SJCRH30 (cell line): ENCODE data around the gene FAM227B. TPM values are rescaled to one million over a fixed set of nuclear protein-coding genes. Genes with fewer than 3 reads are reported as not detected.
"Not testable (repeated sequence)": the region's sequence is repeated elsewhere in the genome, so short reads cannot be mapped to it uniquely, and the experiment has no call there.

ENCODE experiments used
- DNase-seq, 2 experiments: peaks; one replicate each; pipeline ENCODE4 v3.0.0-alpha.2; 2015 to 2020
- H3K27ac ChIP-seq: fragments of 250-450 bp; sonication (Bioruptor Pico); 2 replicates; pipeline ENCODE4 v1.5.1; 2020; ENCODE audit warnings: mild to moderate bottlenecking, moderate library complexity
- H3K27me3 ChIP-seq: fragments of 250-450 bp; sonication (Bioruptor Pico); 2 replicates; pipeline ENCODE4 v1.5.1; 2020; ENCODE audit warnings: mild to moderate bottlenecking, moderate library complexity
- H3K36me3 ChIP-seq: fragments of 250-450 bp; sonication (Bioruptor Pico); 2 replicates; pipeline ENCODE4 v1.5.1; 2020; ENCODE audit warnings: mild to moderate bottlenecking, moderate library complexity
- H3K4me1 ChIP-seq: fragments of 250-450 bp; sonication (Bioruptor Pico); 2 replicates; pipeline ENCODE4 v1.5.1; 2020; ENCODE audit warnings: mild to moderate bottlenecking, moderate library complexity
- H3K4me3 ChIP-seq: fragments of 250-450 bp; sonication (Bioruptor Pico); 2 replicates; pipeline ENCODE4 v1.5.1; 2020; ENCODE audit warnings: mild to moderate bottlenecking, moderate library complexity
- H3K9me3 ChIP-seq: fragments of 250-450 bp; sonication (Bioruptor Pico); replicated peaks from 2 replicates; pipeline ENCODE4 v1.5.1; 2020; ENCODE audit warnings: mild to moderate bottlenecking, moderate library complexity
- total RNA-seq: library from RNA; depleted of rRNA; stranded (reverse); fragments of >200 nt; shearing (Covaris generic); gene quantifications from 2 replicates; pipeline ENCODE4 v1.2.3, GENCODE V29; 2014

Gene FAM227B
- total RNA-seq, 1 experiment from 2014 or later = 9.7 TPM

DNA sequence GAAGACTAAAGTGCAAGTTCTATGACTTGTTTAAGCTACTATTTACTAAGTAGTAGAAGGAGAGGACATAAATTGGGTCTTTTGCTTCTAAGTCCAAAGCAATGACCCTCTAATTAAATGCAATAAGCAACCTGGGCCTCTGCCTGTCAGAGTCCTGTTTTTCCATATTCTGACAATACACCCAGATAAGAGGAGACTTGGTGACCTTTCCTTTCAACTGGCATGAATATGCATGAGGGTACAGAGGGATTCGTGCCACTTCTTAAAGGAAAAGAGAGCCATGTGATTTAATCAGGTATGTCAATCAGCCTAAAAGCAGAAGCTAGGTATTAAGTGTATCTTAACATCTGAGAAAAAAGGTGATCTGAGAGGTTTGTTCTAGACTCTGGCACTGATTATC lies 248.3 kb downstream of the FAM227B start:
- no peaks in the 10 kb centered on the region for H3K27me3 ChIP-seq
- no peak overlapping the region for H3K27ac ChIP-seq
- no peaks in the 10 kb centered on the region for H3K36me3 ChIP-seq
- H3K4me3 ChIP-seq = no peak overlapping the region
- no peaks in the 10 kb centered on the region for H3K9me3 ChIP-seq
- no peak for DNase-seq
- no peaks in the 10 kb centered on the region for H3K4me1 ChIP-seq

DNA sequence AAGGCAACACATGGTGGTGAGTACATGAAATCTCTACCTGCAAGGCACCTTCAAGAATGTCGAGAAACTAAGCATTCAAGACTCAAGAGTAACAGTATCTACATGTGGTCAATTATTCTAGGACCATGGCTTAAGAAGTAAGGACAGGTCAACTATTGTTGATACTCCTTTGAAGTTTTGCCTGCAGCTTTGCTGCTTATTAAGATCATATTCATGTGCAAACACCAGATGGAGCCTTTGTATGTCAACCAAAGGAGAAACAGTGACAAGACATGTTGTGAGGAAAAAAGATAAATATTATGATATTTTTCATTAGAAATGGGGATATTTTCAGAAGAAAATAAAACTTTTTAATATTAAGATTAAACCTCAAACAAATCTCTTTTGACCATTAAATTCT lies 249.8 kb downstream of the FAM227B start:
- no peaks in the 10 kb centered on the region for H3K36me3 ChIP-seq
- DNase-seq = peak in 1 of 2 experiments; percentile 10
- no peaks in the 10 kb centered on the region for H3K9me3 ChIP-seq
- no peaks in the 10 kb centered on the region for H3K27me3 ChIP-seq
- H3K4me3 ChIP-seq = no peak overlapping the region
- no peak overlapping the region for H3K27ac ChIP-seq
- no peaks in the 10 kb centered on the region for H3K4me1 ChIP-seq

DNA sequence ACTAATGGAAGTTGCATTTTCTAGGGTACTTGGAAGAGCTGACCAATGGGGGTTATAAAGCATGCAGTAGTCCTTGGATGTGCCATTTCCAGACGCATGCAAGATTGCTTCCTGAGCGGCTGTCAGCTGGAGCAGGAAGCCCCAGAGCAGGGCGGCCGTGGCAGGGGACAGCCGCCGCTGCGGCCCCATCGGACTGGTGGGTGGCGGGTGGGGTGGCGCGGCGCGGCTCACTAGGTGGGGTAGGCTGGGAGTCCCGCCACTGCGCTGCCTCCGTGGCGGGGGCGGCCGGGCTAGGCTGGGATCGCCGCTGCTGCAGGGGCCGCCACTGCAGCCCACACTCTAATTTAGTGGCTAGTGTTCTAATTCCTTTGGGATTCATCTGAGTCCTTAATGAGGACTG lies 254.1 kb downstream of the FAM227B start:
- DNase-seq = no peak
- Histone ChIP-seq H3K4me1 (no peaks in the 10 kb centered on the region), H3K36me3 (no peaks in the 10 kb centered on the region), H3K4me3 (no peak overlapping the region), H3K27me3 (no peaks in the 10 kb centered on the region), H3K27ac (no peak overlapping the region), H3K9me3 (no peaks in the 10 kb centered on the region)

DNA sequence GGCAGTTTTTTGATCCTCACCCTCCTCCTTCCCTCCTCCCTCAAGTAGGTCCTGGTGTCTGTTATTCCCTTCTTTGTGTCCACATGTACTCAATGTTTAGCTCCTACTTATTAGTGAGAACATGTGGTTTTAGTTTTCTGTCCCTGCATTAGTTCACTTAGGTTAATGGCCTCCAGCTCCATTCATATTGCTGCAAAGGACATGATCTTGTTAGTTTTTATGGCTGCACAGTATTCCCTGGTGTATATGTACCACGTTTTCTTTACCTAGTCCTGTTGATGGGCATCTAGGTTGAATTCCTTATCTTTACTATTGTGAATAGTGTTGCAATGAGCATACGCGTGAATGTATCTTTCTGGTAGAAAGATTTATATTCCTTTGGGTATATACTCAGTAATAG lies 259.2 kb downstream of the FAM227B start:
- no peak for DNase-seq
- Histone ChIP-seq H3K36me3 (no peaks in the 10 kb centered on the region), H3K27me3 (no peaks in the 10 kb centered on the region), H3K4me1 (no peaks in the 10 kb centered on the region), H3K9me3 (no peaks in the 10 kb centered on the region), H3K27ac (no peak overlapping the region), H3K4me3 (no peak overlapping the region)

DNA sequence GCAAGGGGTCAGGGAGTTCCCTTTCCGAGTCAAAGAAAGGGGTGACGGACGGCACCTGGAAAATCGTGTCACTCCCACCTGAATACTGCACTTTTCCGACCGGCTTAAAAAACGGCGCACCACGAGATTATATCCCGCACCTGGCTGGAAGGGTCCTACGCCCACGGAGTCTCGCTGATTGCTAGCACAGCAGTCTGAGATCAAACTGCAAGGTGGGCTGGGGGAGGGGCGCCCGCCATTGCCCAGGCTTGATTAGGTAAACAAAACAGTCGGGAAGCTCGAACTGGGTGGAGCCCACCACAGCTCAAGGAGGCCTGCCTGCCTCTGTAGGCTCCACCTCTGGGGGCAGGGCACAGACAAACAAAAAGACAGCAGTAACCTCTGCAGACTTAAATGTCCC lies 266.2 kb downstream of the FAM227B start:
- H3K4me1 ChIP-seq, H3K4me3 ChIP-seq, H3K27me3 ChIP-seq, H3K27ac ChIP-seq, H3K36me3 ChIP-seq, DNase-seq, H3K9me3 ChIP-seq: not testable (repeated sequence)

DNA sequence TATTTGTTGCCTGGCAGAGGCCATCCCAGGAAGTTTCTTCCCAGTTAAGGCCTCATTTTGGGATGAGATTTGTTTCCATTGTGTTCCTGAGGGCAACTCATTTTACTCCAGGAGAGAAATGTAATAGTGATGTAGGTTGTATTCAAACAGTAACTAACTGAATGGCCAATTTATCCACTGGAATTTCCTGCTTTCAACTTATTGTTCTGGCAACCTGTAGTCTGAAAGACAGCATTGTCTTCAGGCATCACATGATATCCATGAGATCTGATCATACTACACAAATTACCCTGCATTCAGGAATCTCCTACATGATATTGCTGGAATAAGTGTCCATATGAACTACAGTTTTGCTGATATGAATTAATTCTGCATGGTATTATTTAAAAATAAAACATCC lies 277.1 kb downstream of the FAM227B start:
- Histone ChIP-seq H3K4me3 (no peak overlapping the region), H3K36me3 (no peaks in the 10 kb centered on the region), H3K4me1 (no peaks in the 10 kb centered on the region), H3K27ac (no peak overlapping the region), H3K27me3 (no peaks in the 10 kb centered on the region), H3K9me3 (0 out of 2 replicates have a peak, but pooled peaks cover 6% of the 10 kb centered on the region)
- DNase-seq = no peak

DNA sequence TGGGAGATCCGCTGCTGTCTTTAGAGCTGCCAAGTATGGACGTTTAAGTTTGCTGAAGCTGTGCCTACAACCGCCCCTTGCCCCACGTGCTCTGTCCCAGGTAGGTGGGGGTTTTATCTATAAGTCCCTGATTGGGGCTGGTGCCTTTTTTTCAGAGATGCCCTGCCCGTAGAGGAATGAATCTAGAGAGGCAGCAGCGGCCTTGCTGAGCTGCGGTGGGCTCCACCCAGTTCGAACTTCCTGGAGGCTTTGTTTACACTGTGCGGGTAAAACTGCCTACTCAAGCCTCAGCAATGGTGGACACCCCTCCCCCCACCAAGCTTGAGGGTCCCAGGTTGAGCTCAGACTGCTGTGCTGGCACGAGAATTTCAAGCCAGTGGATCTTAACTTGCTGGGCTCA lies 281.0 kb downstream of the FAM227B start:
- H3K4me1 ChIP-seq = no peaks in the 10 kb centered on the region
- H3K4me3 ChIP-seq = no peak overlapping the region
- DNase-seq = no peak
- H3K36me3 ChIP-seq = no peaks in the 10 kb centered on the region
- no peaks in the 10 kb centered on the region for H3K27me3 ChIP-seq
- no peak overlapping the region for H3K27ac ChIP-seq
- peaks cover 6% of the 10 kb centered on the region; the same call in 1 of the 2 replicates for H3K9me3 ChIP-seq

DNA sequence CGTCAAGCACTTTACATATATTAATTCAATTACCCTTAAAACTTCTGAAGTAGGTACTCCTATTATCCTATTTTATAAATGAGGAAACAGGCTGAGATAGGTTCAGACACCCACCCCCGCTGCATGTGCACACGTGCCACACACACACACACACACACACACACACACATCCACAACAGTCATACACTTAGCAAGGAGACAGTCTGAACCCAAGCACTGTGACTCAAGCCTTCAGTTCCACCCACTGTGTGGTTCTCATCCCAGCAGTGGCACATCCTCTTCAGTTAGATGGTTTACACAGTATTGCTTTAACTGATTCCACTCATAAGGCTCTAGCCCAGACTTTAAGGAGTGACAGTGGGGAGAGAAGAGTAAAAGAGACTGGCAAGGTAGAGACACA lies 288.7 kb downstream of the FAM227B start:
- H3K9me3 ChIP-seq = no peaks in the 10 kb centered on the region
- no peak overlapping the region for H3K4me3 ChIP-seq
- no peak overlapping the region for H3K27ac ChIP-seq
- H3K4me1 ChIP-seq = no peaks in the 10 kb centered on the region
- DNase-seq = no peak
- H3K27me3 ChIP-seq = no peaks in the 10 kb centered on the region
- H3K36me3 ChIP-seq = no peaks in the 10 kb centered on the region

DNA sequence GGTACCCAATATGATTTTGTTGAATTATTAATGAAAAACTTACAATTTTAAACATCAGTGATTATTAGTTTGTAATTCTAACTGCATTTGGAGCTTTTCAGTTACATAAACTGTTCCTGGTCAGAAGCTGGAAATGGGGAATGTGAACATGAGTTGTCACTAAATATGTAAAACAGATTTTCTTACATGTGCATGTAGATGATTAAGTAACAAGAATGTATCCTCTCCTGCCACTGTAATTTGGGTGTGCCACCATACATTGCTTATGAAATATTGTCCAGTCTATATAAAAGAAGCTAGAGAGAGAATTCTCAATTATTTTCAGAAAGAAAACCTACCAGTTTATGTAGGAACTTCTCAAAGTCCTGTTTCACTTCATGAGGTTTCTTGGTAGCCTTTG lies 289.2 kb downstream of the FAM227B start:
- Histone ChIP-seq H3K9me3 (no peaks in the 10 kb centered on the region), H3K27me3 (no peaks in the 10 kb centered on the region), H3K4me1 (no peaks in the 10 kb centered on the region), H3K4me3 (no peak overlapping the region), H3K36me3 (no peaks in the 10 kb centered on the region), H3K27ac (no peak overlapping the region)
- DNase-seq = no peak

DNA sequence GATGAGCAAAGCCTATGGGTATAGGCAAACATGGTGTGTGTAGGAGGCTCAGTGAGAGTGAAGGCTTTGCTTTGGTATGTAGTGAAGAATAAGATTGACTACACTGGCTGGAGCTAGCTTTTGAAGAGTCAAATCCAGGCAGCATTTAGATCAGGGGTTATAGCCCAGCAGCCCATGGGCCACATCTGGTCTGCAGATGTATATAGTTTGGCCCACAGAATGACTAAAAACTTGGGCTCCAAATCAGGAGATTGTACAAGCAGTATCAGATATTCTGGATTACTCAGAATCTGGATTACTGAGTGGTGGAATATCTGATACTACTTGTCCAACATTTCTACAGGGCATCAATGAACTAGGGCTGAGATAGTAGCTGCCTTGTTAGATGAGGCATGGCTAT lies 290.5 kb downstream of the FAM227B start:
- no peak for DNase-seq
- H3K4me1 ChIP-seq = no peaks in the 10 kb centered on the region
- no peaks in the 10 kb centered on the region for H3K27me3 ChIP-seq
- no peak overlapping the region for H3K4me3 ChIP-seq
- no peaks in the 10 kb centered on the region for H3K36me3 ChIP-seq
- no peaks in the 10 kb centered on the region for H3K9me3 ChIP-seq
- H3K27ac ChIP-seq = no peak overlapping the region

DNA sequence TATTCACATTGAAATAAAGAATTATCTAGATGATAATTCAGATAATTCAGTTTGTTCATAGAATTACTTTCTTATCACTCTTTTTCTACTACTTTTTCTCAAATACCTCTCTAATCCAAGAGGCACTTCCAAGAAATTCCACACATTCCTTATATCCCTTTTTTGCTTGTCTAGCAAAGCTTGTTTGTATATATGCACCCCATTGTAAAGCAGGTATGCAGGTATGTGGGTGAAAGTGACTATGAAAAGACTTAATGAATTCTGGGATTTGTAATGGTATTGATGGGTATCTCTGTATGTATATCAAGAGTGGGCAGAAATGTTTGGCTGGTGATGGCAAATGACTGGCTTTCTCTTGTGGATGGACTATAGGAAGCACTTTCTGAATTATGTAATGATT lies 291.7 kb downstream of the FAM227B start:
- no peaks in the 10 kb centered on the region for H3K9me3 ChIP-seq
- no peak overlapping the region for H3K4me3 ChIP-seq
- no peaks in the 10 kb centered on the region for H3K27me3 ChIP-seq
- no peaks in the 10 kb centered on the region for H3K36me3 ChIP-seq
- no peak overlapping the region for H3K27ac ChIP-seq
- no peak for DNase-seq
- H3K4me1 ChIP-seq = no peaks in the 10 kb centered on the region

DNA sequence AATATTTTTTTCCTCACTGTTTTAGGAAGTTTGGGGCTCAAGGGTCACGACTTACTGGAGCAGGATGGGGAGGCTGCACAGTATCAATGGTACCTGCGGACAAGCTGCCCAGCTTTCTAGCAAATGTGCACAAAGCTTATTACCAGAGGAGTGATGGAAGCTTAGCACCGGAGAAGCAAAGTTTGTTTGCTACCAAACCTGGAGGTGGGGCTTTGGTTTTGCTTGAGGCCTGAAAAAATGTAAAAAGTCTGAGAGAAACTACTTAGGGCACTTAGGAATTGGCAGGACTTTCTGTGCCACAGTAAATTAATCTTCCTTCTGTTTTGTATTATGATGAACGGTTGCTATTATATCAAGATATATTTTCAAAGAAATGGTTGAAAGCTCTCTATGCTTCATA lies 292.7 kb downstream of the FAM227B start:
- no peak overlapping the region for H3K27ac ChIP-seq
- no peak overlapping the region for H3K4me3 ChIP-seq
- H3K9me3 ChIP-seq = no peaks in the 10 kb centered on the region
- no peaks in the 10 kb centered on the region for H3K36me3 ChIP-seq
- no peaks in the 10 kb centered on the region for H3K4me1 ChIP-seq
- no peak for DNase-seq
- no peaks in the 10 kb centered on the region for H3K27me3 ChIP-seq

DNA sequence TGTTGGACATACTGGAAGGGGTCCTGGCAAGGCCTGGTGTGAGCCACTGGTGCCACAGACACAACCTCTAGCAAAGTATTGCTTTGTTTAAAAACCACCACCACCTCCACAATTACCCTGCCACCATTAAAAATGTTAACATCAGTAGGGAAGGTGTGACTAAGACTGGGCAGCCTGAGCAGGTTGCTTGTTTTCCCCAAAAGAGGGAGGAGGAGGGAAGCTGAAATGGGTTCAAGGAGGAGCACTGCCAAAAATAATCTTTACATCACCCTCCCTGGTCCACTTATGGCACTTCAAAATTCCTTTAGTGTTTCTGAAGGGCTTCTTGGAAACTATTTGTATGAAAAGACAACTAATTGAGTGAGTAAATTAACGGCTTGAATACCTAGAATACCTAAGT lies 297.4 kb downstream of the FAM227B start:
- H3K36me3 ChIP-seq = no peaks in the 10 kb centered on the region
- H3K9me3 ChIP-seq = no peaks in the 10 kb centered on the region
- no peaks in the 10 kb centered on the region for H3K27me3 ChIP-seq
- no peaks in the 10 kb centered on the region for H3K4me1 ChIP-seq
- H3K4me3 ChIP-seq = no peak overlapping the region
- H3K27ac ChIP-seq = no peak overlapping the region
- no peak for DNase-seq

DNA sequence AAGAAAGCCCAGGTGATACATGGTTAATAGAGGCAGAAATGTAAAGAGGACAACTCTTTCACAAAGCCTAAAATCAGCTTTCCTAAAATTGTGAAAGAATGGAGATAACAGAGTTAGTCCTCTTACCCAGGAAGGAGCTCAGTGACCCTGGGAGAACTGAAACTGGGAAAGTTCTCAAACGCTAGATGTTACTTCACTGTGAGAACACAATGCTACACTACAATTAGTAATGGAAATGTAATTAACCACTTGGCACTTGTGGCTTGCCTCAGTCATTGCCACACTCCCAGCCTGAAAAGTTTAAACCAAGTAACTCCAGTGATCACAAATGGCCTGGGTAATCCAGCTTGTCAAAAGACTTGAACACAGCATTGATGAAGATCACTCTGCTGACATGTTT lies 300.3 kb downstream of the FAM227B start:
- Histone ChIP-seq H3K27ac (no peak overlapping the region), H3K9me3 (no peaks in the 10 kb centered on the region), H3K36me3 (no peaks in the 10 kb centered on the region), H3K27me3 (no peaks in the 10 kb centered on the region), H3K4me1 (no peaks in the 10 kb centered on the region), H3K4me3 (no peak overlapping the region)
- DNase-seq = no peak

DNA sequence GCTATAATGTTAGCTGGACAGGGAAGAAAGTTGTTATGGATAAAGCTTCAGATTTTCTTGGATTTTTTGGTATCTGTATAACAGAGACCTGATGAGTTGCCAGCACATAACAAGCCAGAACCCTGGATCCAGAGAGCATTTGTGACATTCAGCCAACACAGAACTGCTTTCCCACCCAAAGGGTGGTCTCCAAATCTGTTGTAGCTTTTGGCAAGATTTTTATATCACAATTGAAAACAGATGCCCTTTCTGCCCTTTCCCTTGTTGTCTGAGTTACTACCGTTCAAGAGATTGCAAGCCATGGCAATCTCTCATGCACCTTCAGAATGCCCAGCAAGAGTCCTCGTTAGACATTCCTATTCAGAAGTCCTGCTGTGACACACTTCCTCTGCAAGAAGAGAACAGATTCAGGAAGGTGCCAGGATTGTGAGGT lies 305.2 kb downstream of the FAM227B start:
- H3K36me3 ChIP-seq = no peaks in the 10 kb centered on the region
- H3K9me3 ChIP-seq = no peaks in the 10 kb centered on the region
- DNase-seq = no peak
- no peak overlapping the region for H3K27ac ChIP-seq
- H3K27me3 ChIP-seq = no peaks in the 10 kb centered on the region
- H3K4me1 ChIP-seq = no peaks in the 10 kb centered on the region
- no peak overlapping the region for H3K4me3 ChIP-seq

DNA sequence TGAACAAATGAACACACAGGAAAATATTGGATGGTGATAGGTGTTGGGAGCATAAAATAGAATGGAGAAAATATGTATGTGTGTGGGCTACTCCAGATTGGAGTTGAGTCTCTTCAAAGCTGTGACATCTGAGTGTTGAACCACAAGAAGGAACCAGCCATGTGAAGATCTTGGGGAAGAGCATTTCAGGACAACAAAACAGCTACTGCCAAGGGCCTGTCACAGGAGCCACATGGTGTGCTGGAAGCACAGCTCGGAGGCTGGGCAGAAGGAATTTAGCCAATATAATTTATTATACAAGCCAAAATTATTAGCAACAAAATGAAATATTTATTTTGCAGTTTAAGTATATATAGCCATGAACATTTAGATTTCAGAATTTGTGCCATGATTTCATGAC lies 305.9 kb downstream of the FAM227B start:
- Histone ChIP-seq H3K27me3 (no peaks in the 10 kb centered on the region), H3K9me3 (no peaks in the 10 kb centered on the region), H3K27ac (no peak overlapping the region), H3K4me1 (no peaks in the 10 kb centered on the region), H3K36me3 (no peaks in the 10 kb centered on the region), H3K4me3 (no peak overlapping the region)
- no peak for DNase-seq

DNA sequence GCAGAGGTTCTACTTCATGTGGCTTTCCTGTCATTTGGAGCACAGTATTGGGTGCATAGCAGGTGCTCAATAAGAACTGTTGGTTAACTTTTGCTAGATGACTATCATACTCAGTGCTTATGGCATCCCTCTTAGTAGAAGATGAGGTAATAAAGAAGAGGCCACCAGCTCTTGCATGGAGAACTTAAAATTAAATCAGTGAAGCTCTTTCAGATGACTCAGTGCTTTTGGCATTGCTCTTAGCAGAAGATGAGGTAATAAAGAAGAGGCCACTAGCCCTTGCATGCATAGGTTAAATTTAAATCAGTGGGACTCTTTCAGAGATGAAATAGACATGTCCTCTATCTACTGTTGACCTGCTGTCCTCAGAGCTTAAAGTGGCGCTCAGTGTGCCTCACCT lies 307.0 kb downstream of the FAM227B start:
- H3K36me3 ChIP-seq = no peaks in the 10 kb centered on the region
- H3K27ac ChIP-seq = no peak overlapping the region
- no peak overlapping the region for H3K4me3 ChIP-seq
- no peak for DNase-seq
- H3K27me3 ChIP-seq = no peaks in the 10 kb centered on the region
- no peaks in the 10 kb centered on the region for H3K4me1 ChIP-seq
- H3K9me3 ChIP-seq = no peaks in the 10 kb centered on the region
